Cardiac muscle cell (in vitro differentiated cells and primary cell): Measurements from ENCODE around the gene SLC24A4. TPM values are rescaled to one million over a fixed set of nuclear protein-coding genes. Genes with fewer than 3 reads are reported as not detected.

Experiments used
- DNase-seq, 2 donors: peaks; one replicate each; pipeline versions ENCODE4 v3.0.0 to v3.0.0-alpha.2; 2010 to 2017; ENCODE audit warnings: low read depth in 1 of 2, low spot score in 1 of 2
- H3K27ac ChIP-seq: fragments of 200-600 bp; sonication (generic); 2 replicates; pipeline ENCODE4 v1.5.1; 2016
- H3K27me3 ChIP-seq: fragments of 200-600 bp; sonication (generic); 2 replicates; pipeline ENCODE4 v1.6.0; 2016; ENCODE audit warnings: control low read depth
- H3K36me3 ChIP-seq: fragments of 200-600 bp; sonication (generic); 2 replicates; pipeline ENCODE4 v1.5.1; 2016; ENCODE audit warnings: control low read depth
- H3K4me1 ChIP-seq: fragments of 200-600 bp; sonication (generic); 2 replicates; pipeline ENCODE4 v1.8.1; 2017; ENCODE audit warnings: low read depth, mild to moderate bottlenecking, mixed run types
- H3K4me3 ChIP-seq: fragments of 200-600 bp; sonication (generic); 2 replicates; pipeline ENCODE4 v1.5.1; 2016; ENCODE audit warnings: mild to moderate bottlenecking
- H3K9me3 ChIP-seq: fragments of 200-600 bp; sonication (generic); 2 replicates; pipeline ENCODE4 v1.5.1; 2017; ENCODE audit warnings: low read depth, mild to moderate bottlenecking, control low read depth
- polyA plus RNA-seq: library from polyadenylated mRNA; unstranded; fragments of >200 nt; fragmentation: Nextera tagmentation; extraction: Ambion mirVana; gene quantifications from 2 replicates; pipeline ENCODE4 v1.2.1, GENCODE V29; 2016
- total RNA-seq: library from RNA; depleted of rRNA; stranded (reverse); fragments of >200 nt; gene quantifications from 2 replicates; pipeline ENCODE4 v1.2.3, GENCODE V29; 2016
- TF ChIP-seq, protein P1 (sequence below): IDR thresholded peaks from 2 replicates; pipeline ENCODE4 v1.5.1; 2012; ENCODE audit warnings: low read depth, mild to moderate bottlenecking, low read length

SLC24A4 gene
- total and polyA plus RNA-seq, 2 experiments from 2014 or later = 0.07 to 0.09 TPM

DNA sequence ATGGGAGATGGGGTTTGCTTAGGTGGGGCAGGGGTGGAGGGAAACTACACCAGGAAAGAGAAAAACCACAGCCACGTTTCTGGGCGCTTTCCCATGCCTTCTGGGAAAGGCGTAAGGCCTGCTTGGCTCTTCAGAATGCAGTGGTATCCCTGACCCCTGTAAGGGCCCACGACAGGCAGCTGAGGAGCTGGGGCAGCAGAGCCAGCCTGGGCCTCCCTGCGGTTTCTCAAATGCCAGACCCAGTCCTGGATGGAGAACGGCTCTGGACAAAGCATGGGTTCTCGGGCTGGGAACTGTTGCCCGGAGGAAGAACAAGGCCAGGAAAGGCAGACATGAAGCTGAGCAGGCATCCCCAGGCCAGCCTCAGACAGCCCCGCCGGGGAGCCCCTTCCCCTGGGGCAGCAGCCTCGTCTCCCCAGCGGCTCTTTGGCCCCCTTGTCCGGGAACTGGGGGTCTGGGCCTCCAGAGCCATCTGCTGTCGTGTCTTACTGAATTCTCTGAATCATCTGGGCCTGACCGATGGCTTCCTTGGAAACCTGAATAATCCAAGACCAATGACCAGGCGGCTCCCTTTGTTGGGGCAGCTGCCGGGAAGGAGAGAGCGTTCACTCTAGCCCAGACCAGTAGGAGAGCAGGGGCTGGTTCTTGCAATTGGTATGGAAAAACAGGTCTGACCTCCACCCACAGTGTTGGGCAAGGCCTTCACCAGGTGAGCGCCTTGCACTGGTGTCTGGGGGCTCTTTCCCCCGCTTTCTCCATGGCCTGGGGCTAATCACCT lies 126.6 kb downstream of the SLC24A4 start:
- no peak overlapping the region for H3K4me3 ChIP-seq
- H3K9me3 ChIP-seq = no peaks in the 10 kb centered on the region
- no peak overlapping the region for H3K27ac ChIP-seq
- no peaks in the 10 kb centered on the region for H3K36me3 ChIP-seq
- no peak for DNase-seq
- H3K4me1 ChIP-seq = peaks cover 9% of the 10 kb centered on the region
- TF ChIP-seq, protein P1, sequence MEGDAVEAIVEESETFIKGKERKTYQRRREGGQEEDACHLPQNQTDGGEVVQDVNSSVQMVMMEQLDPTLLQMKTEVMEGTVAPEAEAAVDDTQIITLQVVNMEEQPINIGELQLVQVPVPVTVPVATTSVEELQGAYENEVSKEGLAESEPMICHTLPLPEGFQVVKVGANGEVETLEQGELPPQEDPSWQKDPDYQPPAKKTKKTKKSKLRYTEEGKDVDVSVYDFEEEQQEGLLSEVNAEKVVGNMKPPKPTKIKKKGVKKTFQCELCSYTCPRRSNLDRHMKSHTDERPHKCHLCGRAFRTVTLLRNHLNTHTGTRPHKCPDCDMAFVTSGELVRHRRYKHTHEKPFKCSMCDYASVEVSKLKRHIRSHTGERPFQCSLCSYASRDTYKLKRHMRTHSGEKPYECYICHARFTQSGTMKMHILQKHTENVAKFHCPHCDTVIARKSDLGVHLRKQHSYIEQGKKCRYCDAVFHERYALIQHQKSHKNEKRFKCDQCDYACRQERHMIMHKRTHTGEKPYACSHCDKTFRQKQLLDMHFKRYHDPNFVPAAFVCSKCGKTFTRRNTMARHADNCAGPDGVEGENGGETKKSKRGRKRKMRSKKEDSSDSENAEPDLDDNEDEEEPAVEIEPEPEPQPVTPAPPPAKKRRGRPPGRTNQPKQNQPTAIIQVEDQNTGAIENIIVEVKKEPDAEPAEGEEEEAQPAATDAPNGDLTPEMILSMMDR = no peak
- no peaks in the 10 kb centered on the region for H3K27me3 ChIP-seq

- DNase-seq = no peak
- TF ChIP-seq, protein P1 = no peak
- H3K4me1 ChIP-seq = peaks cover 9% of the 10 kb centered on the region
- H3K27me3 ChIP-seq = no peaks in the 10 kb centered on the region
- no peak overlapping the region for H3K4me3 ChIP-seq
- no peaks in the 10 kb centered on the region for H3K36me3 ChIP-seq
- H3K9me3 ChIP-seq = no peaks in the 10 kb centered on the region
- no peak overlapping the region for H3K27ac ChIP-seq
Observed at GRCh38 chr14:92450351-92451070, 127.5 kb downstream of the SLC24A4 start.

- H3K27me3 ChIP-seq = no peaks in the 10 kb centered on the region
- H3K4me1 ChIP-seq = peaks cover 9% of the 10 kb centered on the region
- TF ChIP-seq, protein P1 = no peak
- H3K36me3 ChIP-seq = no peaks in the 10 kb centered on the region
- no peak overlapping the region for H3K4me3 ChIP-seq
- H3K9me3 ChIP-seq = no peaks in the 10 kb centered on the region
- H3K27ac ChIP-seq = no peak overlapping the region
- peak; percentile 17 to 36 for DNase-seq
Observed at GRCh38 chr14:92451245-92451644, 128.3 kb downstream of the SLC24A4 start.

- H3K27ac ChIP-seq = no peak overlapping the region
- no peaks in the 10 kb centered on the region for H3K9me3 ChIP-seq
- H3K36me3 ChIP-seq = no peaks in the 10 kb centered on the region
- no peak for DNase-seq
- H3K4me1 ChIP-seq = peaks cover 9% of the 10 kb centered on the region
- TF ChIP-seq, protein P1 = no peak
- no peaks in the 10 kb centered on the region for H3K27me3 ChIP-seq
- no peak overlapping the region for H3K4me3 ChIP-seq
Observed at GRCh38 chr14:92451755-92452154, 128.8 kb downstream of the SLC24A4 start.

DNA sequence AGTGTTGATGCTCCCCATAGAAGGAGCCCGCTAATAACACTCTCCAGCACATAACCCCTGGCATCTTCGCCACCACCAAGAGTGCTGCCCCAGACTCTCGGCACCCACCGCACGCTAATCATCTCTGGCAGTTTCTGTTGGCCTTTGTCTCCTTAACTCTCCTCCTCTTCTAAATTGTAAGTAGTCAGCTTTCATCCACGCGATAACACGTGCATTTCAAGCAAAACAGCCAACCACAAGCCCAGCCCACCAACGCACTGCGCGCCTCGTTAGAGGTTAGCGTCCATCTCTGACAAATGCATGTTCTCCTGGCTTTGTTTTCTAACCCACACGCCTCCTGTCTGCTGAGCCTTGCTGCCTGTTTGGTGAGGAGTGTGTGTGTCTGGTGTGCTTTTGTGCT lies 129.5 kb downstream of the SLC24A4 start:
- no peaks in the 10 kb centered on the region for H3K36me3 ChIP-seq
- H3K4me3 ChIP-seq = no peak overlapping the region
- H3K9me3 ChIP-seq = no peaks in the 10 kb centered on the region
- no peak overlapping the region for H3K27ac ChIP-seq
- no peaks in the 10 kb centered on the region for H3K27me3 ChIP-seq
- H3K4me1 ChIP-seq = peaks cover 9% of the 10 kb centered on the region
- no peak for DNase-seq
- TF ChIP-seq, protein P1 = no peak
